Neutrophil (primary cell): ENCODE measurements around the gene CYSRT1.

ENCODE experiments used
- H3K27ac ChIP-seq: fragments of 200-600 bp; sonication (generic); 2 replicates; pipeline ENCODE4 v1.5.1; 2016; ENCODE audit warnings: mild to moderate bottlenecking, moderate library complexity
- H3K27me3 ChIP-seq: fragments of 200-600 bp; sonication (generic); 2 replicates; pipeline ENCODE4 v1.6.0; 2016; ENCODE audit warnings: mild to moderate bottlenecking
- H3K36me3 ChIP-seq: fragments of 200-600 bp; sonication (generic); 2 replicates; pipeline ENCODE4 v1.5.1; 2017
- H3K4me1 ChIP-seq, 2 experiments: fragments of 200-600 bp in 1 of 2; sonication (generic) in 1 of 2; 1 replicate in 1 of 2; 2 replicates in 1 of 2; pipeline versions ENCODE4 v1.5.1 to v1.6.1; 2013 to 2016; ENCODE audit warnings: low read depth in 1 of 2, low read length in 1 of 2, mild to moderate bottlenecking in 1 of 2, moderate library complexity in 1 of 2; ENCODE audit not compliant: control insufficient read depth in 1 of 2, insufficient read depth in 1 of 2
- H3K4me3 ChIP-seq, 2 experiments: fragments of 200-600 bp in 1 of 2; sonication (generic) in 1 of 2; 1 replicate in 1 of 2; 2 replicates in 1 of 2; pipeline ENCODE4 v1.5.1; 2013 to 2016; ENCODE audit warnings: low read depth in 1 of 2, low read length in 1 of 2, mild to moderate bottlenecking in 1 of 2, moderate library complexity in 1 of 2
- H3K9me3 ChIP-seq: fragments of 200-600 bp; sonication (generic); 2 replicates; pipeline ENCODE4 v1.5.1; 2016
- CTCF ChIP-seq: fragments of 200-600 bp; sonication (generic); IDR thresholded peaks from 2 replicates; pipeline ENCODE4 v1.5.1; 2016; ENCODE audit warnings: antibody characterized with exemption

CYSRT1 gene

GRCh38 chr9:137232510-137232909, 7.5 kb downstream of the CYSRT1 start:
- H3K36me3 ChIP-seq: no peaks in the 10 kb centered on the region
- TF ChIP-seq CTCF: no peak
- H3K27me3 ChIP-seq: peaks cover 64% of the 10 kb centered on the region
- no peak overlapping the region for H3K27ac ChIP-seq
- H3K9me3 ChIP-seq: no peaks in the 10 kb centered on the region
- H3K4me3 ChIP-seq: no peak overlapping the region
- H3K4me1 ChIP-seq: peaks cover 16 to 19% of the 10 kb centered on the region in 2 experiments

- no peaks in the 10 kb centered on the region for H3K36me3 ChIP-seq
- no peaks in the 10 kb centered on the region for H3K9me3 ChIP-seq
- H3K4me3 ChIP-seq: no peak overlapping the region
- H3K4me1 ChIP-seq: peaks cover 24 to 26% of the 10 kb centered on the region in 2 experiments
- H3K27ac ChIP-seq: no peak overlapping the region
- no peak for TF ChIP-seq CTCF
- peaks cover 56% of the 10 kb centered on the region for H3K27me3 ChIP-seq
Measured at GRCh38 chr9:137233143-137233980, 8.4 kb downstream of the CYSRT1 start.

- Histone ChIP-seq H3K4me3 (no peak overlapping the region), H3K27ac (no peak overlapping the region), H3K36me3 (no peaks in the 10 kb centered on the region), H3K4me1 (peaks cover 32 to 33% of the 10 kb centered on the region in 2 experiments), H3K27me3 (peaks cover 48% of the 10 kb centered on the region), H3K9me3 (no peaks in the 10 kb centered on the region)
- TF ChIP-seq CTCF: no peak
Measured at GRCh38 chr9:137234055-137234697, 9.2 kb downstream of the CYSRT1 start.

GRCh38 chr9:137234758-137235423, 9.9 kb downstream of the CYSRT1 start:
- H3K27ac ChIP-seq: no peak overlapping the region
- no peak for TF ChIP-seq CTCF
- H3K4me3 ChIP-seq: no peak overlapping the region
- no peaks in the 10 kb centered on the region for H3K36me3 ChIP-seq
- H3K4me1 ChIP-seq: peaks cover 36 to 37% of the 10 kb centered on the region in 2 experiments
- H3K9me3 ChIP-seq: no peaks in the 10 kb centered on the region
- peaks cover 40% of the 10 kb centered on the region for H3K27me3 ChIP-seq

- Histone ChIP-seq H3K9me3 (no peaks in the 10 kb centered on the region), H3K4me1 (peaks cover 41 to 42% of the 10 kb centered on the region in 2 experiments), H3K27ac (no peak overlapping the region), H3K27me3 (peaks cover 34% of the 10 kb centered on the region), H3K4me3 (peak overlapping the region in 1 of 2 experiments; percentile 57), H3K36me3 (no peaks in the 10 kb centered on the region)
- no peak for TF ChIP-seq CTCF
Measured at GRCh38 chr9:137235424-137236237, 10.7 kb downstream of the CYSRT1 start.
